GM19438 (cell line): ENCODE results near the gene MTX1.
"Not testable (repeated sequence)": the region's sequence is repeated elsewhere in the genome, so short reads cannot be mapped to it uniquely, and the experiment has no call there.

ENCODE experiments used
- ATAC-seq: cut with Tn5 transposase; IDR thresholded peaks from one replicate; pipeline ENCODE4 v1.9.1; 2021; ENCODE audit warnings: low read depth; ENCODE audit not compliant: unreplicated experiment

Gene MTX1

DNA sequence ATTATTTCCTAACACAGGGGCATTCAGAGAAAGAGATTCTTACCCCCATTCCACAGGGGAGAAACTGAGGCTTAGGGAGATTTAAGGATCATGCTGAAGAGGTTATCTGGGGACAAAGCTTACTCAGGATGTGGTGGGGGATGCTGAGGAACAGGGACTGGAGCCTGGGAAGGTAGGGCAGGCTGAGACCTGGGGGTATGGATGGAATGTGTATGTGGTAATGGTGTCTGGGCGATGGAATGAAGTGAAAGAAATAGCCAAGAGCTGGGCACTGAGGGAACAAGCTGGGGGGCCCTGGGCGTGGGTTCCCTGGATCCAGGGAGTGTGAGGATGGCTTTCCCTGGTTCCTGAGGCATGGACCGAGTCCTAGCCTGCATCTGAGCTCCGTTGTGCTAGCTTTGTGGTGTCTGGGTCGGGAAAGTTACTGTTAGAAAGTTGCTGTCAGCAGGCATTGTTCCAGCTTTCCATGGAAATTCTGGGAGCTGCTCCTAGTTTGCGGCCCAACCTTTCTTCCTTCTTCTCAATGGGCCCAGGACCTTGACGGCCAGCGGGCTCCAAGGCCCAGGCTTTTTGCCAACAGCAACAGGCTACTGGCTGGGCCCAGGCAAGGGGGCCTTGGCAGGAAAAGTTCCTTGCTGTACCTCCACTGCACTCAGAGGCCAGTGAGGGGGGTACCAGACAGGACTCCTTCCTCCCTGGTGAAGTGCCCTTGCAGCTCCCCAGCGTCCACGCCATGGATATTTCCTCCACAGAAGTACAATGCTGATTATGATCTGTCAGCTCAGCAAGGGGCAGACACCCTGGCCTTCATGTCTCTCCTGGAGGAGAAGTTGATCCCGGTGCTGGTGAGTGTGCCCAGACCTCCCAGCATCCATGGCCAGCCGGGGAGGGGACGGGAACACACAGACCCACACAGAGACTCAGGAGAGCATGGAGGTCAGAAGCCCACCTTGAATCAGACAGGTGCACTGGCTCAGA, 23.8 kb downstream of the MTX1 start:
- not testable (repeated sequence) for ATAC-seq

GRCh38 chr1:155233502-155233901, 25.0 kb downstream of the MTX1 start:
- not testable (repeated sequence) for ATAC-seq

- not testable (repeated sequence) for ATAC-seq
These were observed 26.9 kb downstream of the MTX1 start for GRCh38 chr1:155235375-155235774.

DNA sequence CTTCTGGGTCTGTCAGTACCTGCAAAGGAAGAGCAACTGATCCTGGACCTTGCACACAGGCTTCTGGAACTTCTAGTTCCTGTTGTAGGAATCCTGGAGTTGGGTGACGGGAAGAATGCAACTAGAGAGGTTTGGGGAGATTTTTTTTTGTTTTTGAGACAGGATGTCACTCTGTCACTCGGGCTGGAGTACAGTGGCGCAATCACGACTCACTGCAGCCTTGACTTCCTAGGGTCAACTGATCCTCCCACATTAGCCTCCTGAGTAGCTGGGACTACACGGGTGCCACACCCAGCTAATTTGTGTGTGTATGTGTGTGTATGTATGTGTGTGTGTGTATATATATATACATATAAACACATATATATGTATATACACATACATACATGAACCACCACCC, 28.0 kb downstream of the MTX1 start:
- no peak for ATAC-seq

- no peak for ATAC-seq
These were observed 32.7 kb downstream of the MTX1 start for GRCh38 chr1:155241069-155241679.

DNA sequence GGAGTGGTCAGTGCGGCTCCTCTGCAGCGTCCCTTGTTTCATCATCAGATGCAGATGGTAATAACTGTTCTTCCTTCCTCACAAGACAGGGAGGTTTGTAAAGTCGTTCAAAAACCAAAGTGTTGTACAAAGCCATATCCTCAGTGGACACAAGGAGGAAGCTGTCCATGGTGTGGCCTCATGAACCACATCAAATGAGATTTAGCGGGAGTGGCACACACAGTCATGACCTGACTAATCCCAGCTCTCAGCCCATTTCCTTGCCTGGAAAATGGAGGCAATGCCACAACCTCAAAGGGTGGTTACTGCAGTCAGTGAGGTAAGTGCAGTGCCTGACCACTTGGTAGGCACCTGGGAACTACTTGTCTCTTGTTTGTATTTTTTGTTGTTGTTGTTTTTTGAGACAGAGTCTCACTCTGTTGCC, 33.4 kb downstream of the MTX1 start:
- no peak for ATAC-seq

DNA sequence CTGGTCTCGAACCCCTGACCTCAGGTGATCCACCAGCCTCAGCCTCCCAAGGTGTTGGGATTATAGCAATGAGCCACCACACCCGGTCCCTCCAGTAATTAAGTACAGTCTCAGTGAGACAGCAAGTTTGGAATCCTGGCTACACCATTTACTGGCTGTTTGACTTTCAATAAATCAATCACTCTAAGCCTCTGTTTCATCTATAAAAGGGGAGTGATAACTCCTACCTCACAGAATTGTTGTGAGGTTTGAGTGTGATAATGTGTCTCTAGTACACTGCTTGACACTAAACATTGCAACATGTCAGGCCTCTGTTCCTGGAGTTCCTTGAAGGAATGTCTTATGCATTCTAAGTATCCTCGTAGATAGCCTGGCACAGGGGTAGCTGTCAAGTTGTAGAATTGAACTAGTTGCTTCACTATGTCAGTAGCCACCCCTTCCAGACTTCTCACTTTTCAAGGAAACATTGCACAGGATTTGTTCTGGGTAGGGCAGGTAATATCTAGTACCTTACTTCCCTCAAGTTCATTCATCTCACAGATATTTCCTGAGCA, 34.4 kb downstream of the MTX1 start:
- ATAC-seq = no peak

DNA sequence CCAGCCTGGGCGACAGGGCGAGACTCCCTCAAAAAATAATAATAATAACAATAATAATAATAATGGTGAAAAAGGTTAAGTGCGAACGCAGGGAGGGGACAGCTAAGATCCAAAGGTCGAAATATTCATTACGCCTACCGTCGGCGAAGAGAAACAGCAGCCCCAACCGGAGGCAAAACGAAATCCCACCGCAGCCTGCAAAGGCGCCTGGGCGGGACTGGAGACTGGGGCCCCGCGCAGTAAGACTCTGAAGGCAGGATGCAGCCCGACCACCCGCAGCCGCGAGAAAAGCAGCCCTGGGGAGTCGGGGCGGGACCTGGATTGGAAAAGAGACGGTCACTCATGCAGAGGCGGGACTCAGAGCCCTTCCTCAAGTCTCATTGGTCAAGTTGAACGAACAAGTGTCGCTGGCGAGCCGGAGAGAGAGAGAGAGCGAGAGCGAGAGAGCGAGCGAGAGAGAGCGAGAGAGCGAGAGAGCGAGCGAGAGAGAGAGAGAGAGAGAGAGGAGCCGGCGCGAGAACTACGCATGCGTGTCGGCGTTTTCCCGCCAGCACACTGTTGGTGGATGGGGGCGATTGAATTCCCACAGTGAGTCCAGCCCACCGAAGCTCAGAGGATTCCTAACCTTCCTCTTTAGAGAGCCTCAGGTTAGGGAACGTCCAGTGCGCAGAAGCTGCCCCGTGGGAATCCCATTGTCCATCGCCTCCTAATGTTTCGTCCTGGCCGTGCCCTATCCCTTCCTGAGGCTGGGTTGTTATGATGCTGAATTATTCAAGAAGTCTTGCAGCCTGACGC, 36.1 kb downstream of the MTX1 start:
- peak; percentile 78 for ATAC-seq

DNA sequence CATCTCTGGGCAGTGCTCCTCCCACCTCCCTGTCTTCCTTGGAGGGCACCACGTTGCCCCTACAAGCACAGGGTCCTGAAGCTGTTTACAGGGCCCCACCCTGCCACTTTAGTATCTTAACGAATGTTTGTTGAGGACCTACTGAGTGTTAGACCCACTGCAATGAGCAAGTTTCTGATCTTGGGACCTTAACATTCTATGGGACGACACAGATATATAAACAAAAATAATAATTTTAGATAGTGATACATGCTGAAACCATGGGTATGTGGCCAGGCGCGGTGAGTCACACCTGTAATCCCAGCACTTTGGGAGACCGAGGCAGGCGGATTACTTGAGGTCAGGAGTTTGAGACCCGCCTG, 36.6 kb downstream of the MTX1 start:
- ATAC-seq = no peak

GRCh38 chr1:155246796-155247195, 38.3 kb downstream of the MTX1 start:
- ATAC-seq = not testable (repeated sequence)

- no peak for ATAC-seq
These were observed 39.4 kb downstream of the MTX1 start for GRCh38 chr1:155247667-155248553.

GRCh38 chr1:155250246-155250632, 41.7 kb downstream of the MTX1 start:
- ATAC-seq = peak; percentile 10

DNA sequence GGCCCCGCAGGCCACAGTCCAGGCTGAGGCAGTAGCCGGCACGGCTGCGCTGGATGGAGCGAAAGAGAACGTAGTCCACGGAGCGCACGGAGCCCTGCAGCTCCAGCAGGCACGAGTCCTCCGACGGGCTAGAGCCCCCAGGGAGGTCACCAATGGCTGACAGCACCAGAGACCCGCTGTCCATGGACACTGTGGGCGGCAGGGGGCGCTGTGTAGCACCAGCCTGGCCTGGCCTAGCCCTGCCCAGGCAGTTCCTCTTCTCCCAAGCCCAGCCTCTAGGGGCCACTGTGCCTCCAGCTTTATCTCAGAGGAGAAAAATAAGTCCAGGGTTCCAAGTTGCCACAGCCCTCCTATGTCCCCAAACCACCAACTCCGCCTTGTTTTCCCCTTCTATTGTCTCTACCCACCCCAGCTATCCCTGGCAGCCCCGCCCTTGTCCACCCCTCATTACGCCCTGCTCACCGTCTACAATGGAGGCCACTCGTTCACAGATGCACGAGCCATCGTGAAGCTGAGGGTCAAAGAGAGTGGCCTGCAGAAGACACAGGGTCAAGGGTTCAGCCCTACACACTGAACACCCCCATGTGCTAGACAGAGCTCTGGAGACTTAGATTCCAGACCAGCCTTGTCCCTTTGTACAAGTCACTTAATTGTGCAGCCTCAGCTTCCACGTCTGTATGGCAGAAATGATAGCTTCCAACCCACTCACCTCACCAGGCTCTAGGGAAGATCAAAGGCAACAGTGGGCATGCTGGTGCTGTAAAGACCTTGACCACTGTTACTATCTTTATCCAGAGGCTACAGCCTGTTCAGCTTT, 42.3 kb downstream of the MTX1 start:
- ATAC-seq = peak; percentile 70

DNA sequence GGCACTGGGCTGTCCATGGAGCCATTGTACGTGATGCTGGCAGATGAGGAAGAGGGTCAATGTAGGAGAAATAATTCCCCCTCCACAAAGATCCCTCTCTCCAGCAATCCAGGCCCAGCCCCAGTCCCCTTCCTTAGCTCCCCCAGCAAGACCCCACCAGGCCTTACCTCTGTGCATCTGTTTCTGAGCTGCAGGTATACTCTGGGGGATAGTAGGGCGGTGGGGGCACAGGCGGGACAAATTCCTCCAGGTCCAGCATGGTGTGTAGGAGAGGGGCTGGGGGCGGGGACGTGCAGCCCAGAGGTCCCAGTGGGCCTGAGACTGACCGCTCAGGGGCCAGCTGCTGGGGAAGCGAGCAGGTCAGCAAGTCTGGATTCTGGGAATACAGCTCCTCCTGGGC, 43.1 kb downstream of the MTX1 start:
- ATAC-seq = no peak

DNA sequence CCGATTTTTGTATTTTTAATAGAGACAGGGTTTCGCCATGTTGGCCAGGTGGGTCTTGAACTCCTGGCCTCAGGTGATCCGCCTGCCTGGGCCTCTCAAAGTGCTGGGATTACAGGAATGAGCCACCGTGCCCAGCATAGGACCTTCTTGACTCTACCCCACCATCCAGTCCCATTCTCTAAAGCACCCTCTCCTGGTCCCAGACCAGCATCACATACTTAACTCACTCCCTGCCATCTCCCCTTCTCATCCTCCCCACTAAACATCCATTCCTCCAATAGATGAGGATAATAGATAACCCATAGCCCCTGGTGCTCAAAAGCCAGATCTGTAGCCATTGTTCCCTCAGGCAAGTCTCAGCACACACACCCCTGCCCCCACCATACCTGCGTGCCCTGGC, 44.7 kb downstream of the MTX1 start:
- no peak for ATAC-seq

- ATAC-seq = no peak
These were observed 45.3 kb downstream of the MTX1 start for GRCh38 chr1:155253797-155254196.

DNA sequence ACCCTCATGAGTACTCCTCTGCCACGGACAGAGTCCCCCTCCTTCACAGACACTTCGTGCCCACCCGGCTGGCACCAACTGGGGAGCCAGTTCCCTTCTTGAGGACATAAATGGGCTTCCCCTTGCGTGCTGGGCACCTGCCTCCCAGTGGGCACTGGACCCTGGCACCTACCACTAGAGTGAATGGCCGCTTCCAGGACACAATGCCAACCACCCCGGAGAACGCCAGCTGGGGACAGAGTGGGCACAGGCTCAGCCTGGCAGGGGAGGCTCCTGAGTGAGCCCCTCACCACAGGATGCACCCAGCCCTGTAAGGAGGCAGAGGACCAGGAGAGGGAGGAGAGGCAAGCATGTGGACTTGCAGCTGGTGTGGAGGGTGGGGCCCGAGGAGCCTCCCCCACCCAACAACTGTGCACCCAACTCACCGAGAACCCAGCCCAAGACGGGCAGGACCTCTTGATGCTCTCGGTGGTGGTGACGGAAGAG, 45.8 kb downstream of the MTX1 start:
- no peak for ATAC-seq

- no peak for ATAC-seq
These were observed 46.3 kb downstream of the MTX1 start for GRCh38 chr1:155254714-155255242.
